H9 (cell line): ENCODE measurements around the gene VWA1. TPM values are rescaled to one million over a fixed set of nuclear protein-coding genes. Genes with fewer than 3 reads are reported as not detected.

Source experiments
- DNase-seq: peaks from one replicate; pipeline ENCODE4 v3.0.0-alpha.2; 2017
- H2AFZ ChIP-seq: one replicate; pipeline ENCODE4 v1.6.1; 2013; ENCODE audit warnings: mild to moderate bottlenecking, low read length, control low read depth, moderate library complexity
- H2AK5ac ChIP-seq: 2 replicates; pipeline ENCODE4 v1.6.1; 2013; ENCODE audit warnings: low read length, control low read depth, mixed read lengths; ENCODE audit not compliant: insufficient read length
- H2BK120ac ChIP-seq: one replicate; pipeline ENCODE4 v1.6.1; 2013; ENCODE audit warnings: low read depth, mild to moderate bottlenecking, low read length, control low read depth, inconsistent platforms; ENCODE audit not compliant: poor library complexity, severe bottlenecking
- H2BK12ac ChIP-seq: 2 replicates; pipeline ENCODE4 v1.6.1; 2013; ENCODE audit warnings: low read length, control low read depth, mixed read lengths, low read depth; ENCODE audit not compliant: insufficient read length
- H2BK15ac ChIP-seq: 2 replicates; pipeline ENCODE4 v1.6.1; 2013; ENCODE audit warnings: low read depth, low read length, control low read depth
- H2BK20ac ChIP-seq: one replicate; pipeline ENCODE4 v1.6.1; 2013; ENCODE audit warnings: low read depth, mild to moderate bottlenecking, low read length, control low read depth, inconsistent platforms; ENCODE audit not compliant: poor library complexity, severe bottlenecking
- H2BK5ac ChIP-seq: 2 replicates; pipeline ENCODE4 v1.6.1; 2013; ENCODE audit warnings: low read length, control low read depth, mixed read lengths; ENCODE audit not compliant: insufficient read length
- H3K14ac ChIP-seq: 2 replicates; pipeline ENCODE4 v1.6.1; 2013; ENCODE audit warnings: low read length, control low read depth; ENCODE audit not compliant: insufficient read depth
- H3K18ac ChIP-seq: 2 replicates; pipeline ENCODE4 v1.6.1; 2013; ENCODE audit warnings: low read depth, mild to moderate bottlenecking, mixed read lengths, low read length, control low read depth; ENCODE audit not compliant: insufficient read length
- H3K23ac ChIP-seq: 2 replicates; pipeline ENCODE4 v1.6.1; 2013; ENCODE audit warnings: low read length, control low read depth, mixed read lengths, low read depth; ENCODE audit not compliant: insufficient read length
- H3K23me2 ChIP-seq: 2 replicates; pipeline ENCODE4 v1.6.1; 2013; ENCODE audit warnings: low read depth, mild to moderate bottlenecking, mixed read lengths, low read length, control low read depth; ENCODE audit not compliant: insufficient read length, poor library complexity, severe bottlenecking
- H3K27ac ChIP-seq: 2 replicates; pipeline ENCODE4 v1.5.1; 2013; ENCODE audit warnings: low read length, control low read depth, mixed read lengths, low read depth; ENCODE audit not compliant: insufficient read length
- H3K27me3 ChIP-seq: 2 replicates; pipeline ENCODE4 v1.6.1; 2013; ENCODE audit warnings: low read length, control low read depth, inconsistent platforms; ENCODE audit not compliant: insufficient read depth
- H3K4ac ChIP-seq: 2 replicates; pipeline ENCODE4 v1.6.1; 2013; ENCODE audit warnings: low read depth, mild to moderate bottlenecking, control low read depth, inconsistent platforms, low read length, moderate library complexity
- H3K4me1 ChIP-seq: 2 replicates; pipeline ENCODE4 v1.6.1; 2013; ENCODE audit warnings: low read length, control low read depth, inconsistent platforms; ENCODE audit not compliant: insufficient read depth
- H3K4me2 ChIP-seq: 2 replicates; pipeline ENCODE4 v1.6.1; 2013; ENCODE audit warnings: low read length, control low read depth, mixed read lengths; ENCODE audit not compliant: insufficient read length, insufficient read depth
- H3K56ac ChIP-seq: 2 replicates; pipeline ENCODE4 v1.6.1; 2013; ENCODE audit warnings: low read depth, mild to moderate bottlenecking, mixed read lengths, low read length, control low read depth; ENCODE audit not compliant: insufficient read length
- H3K79me1 ChIP-seq: 2 replicates; pipeline ENCODE4 v1.6.1; 2013; ENCODE audit warnings: low read depth, mild to moderate bottlenecking, moderate library complexity, low read length, control low read depth, inconsistent platforms; ENCODE audit not compliant: insufficient read depth, poor library complexity, severe bottlenecking
- H3K79me2 ChIP-seq: 2 replicates; pipeline ENCODE4 v1.6.1; 2013; ENCODE audit warnings: low read length, control low read depth, inconsistent platforms; ENCODE audit not compliant: insufficient read depth
- H3K9ac ChIP-seq: 2 replicates; pipeline ENCODE4 v1.6.1; 2013; ENCODE audit warnings: low read length, control low read depth, mixed read lengths; ENCODE audit not compliant: insufficient read length; ENCODE audit errors: extremely low read depth
- H3K9me3 ChIP-seq: one replicate; pipeline ENCODE4 v1.6.1; 2013; ENCODE audit warnings: low read depth, low read length, inconsistent platforms; ENCODE audit not compliant: control insufficient read depth
- H3T11ph ChIP-seq: one replicate; pipeline ENCODE4 v1.6.1; 2013; ENCODE audit warnings: mild to moderate bottlenecking, low read length, control low read depth, inconsistent platforms
- H4K20me1 ChIP-seq: one replicate; pipeline ENCODE4 v1.6.1; 2013; ENCODE audit not compliant: control insufficient read depth, insufficient read length, insufficient read depth
- H4K5ac ChIP-seq: 2 replicates; pipeline ENCODE4 v1.6.1; 2013; ENCODE audit warnings: low read depth, mild to moderate bottlenecking, mixed read lengths, low read length, control low read depth; ENCODE audit not compliant: insufficient read length
- H4K8ac ChIP-seq: replicated peaks from 2 replicates; pipeline ENCODE4 v1.6.1; 2013; ENCODE audit warnings: low read length, control low read depth, mixed read lengths, low read depth; ENCODE audit not compliant: insufficient read length
- H4K91ac ChIP-seq: 2 replicates; pipeline ENCODE4 v1.6.1; 2013; ENCODE audit warnings: low read depth, mild to moderate bottlenecking, moderate library complexity, mixed read lengths, low read length, control low read depth; ENCODE audit not compliant: insufficient read length
- H3K27ac Mint-ChIP-seq, 3 experiments: 2 replicates in 2 of 3; 3 replicates in 1 of 3; pipeline ENCODE4 v1.8.0; 2020 to 2021; ENCODE audit warnings: mixed read lengths in 3 of 3, mild to moderate bottlenecking in 1 of 3, moderate library complexity in 1 of 3
- H3K27me3 Mint-ChIP-seq: 2 replicates; pipeline ENCODE4 v1.8.0; 2021; ENCODE audit warnings: low read depth, mild to moderate bottlenecking, moderate library complexity, mixed read lengths
- H3K36me3 Mint-ChIP-seq, 3 experiments: 2 replicates in 2 of 3; 3 replicates in 1 of 3; pipeline ENCODE4 v1.8.0; 2020 to 2021; ENCODE audit warnings: low read depth in 3 of 3, mixed read lengths in 3 of 3; ENCODE audit not compliant: insufficient read depth in 1 of 3
- H3K4me1 Mint-ChIP-seq, 2 experiments: 2 replicates each; pipeline ENCODE4 v1.8.0; 2020; ENCODE audit warnings: mixed read lengths in 2 of 2
- H3K4me3 Mint-ChIP-seq, 2 experiments: 2 replicates in 1 of 2; 3 replicates in 1 of 2; pipeline ENCODE4 v1.8.0; 2020 to 2021; ENCODE audit warnings: mild to moderate bottlenecking in 2 of 2, mixed read lengths in 2 of 2, moderate library complexity in 1 of 2
- H3K9me3 Mint-ChIP-seq, 2 experiments: 2 replicates in 1 of 2; 3 replicates in 1 of 2; pipeline ENCODE4 v1.8.0; 2020; ENCODE audit warnings: mild to moderate bottlenecking in 2 of 2, mixed read lengths in 2 of 2, moderate library complexity in 1 of 2
- CTCF ChIP-seq: fragments of 200-600 bp; sonication (generic); conservative IDR thresholded peaks from 3 replicates; pipeline ENCODE4 v1.8.0; 2021; ENCODE audit warnings: antibody characterized with exemption, mild to moderate bottlenecking
- WGBS: extraction: QIAGEN DNeasy Blood & Tissue Kit; methylation state at CpG from one replicate; pipeline ENCODE4 v1.1.7; 2013; ENCODE audit warnings: missing lambda C conversion rate, low lambda C conversion rate, mixed read lengths; ENCODE audit not compliant: insufficient read length; ENCODE audit errors: extremely low coverage; 5-methylcytosine and 5-hydroxymethylcytosine counted together
- total RNA-seq: library from RNA; stranded (reverse); gene quantifications from 2 replicates; pipeline ENCODE4 v1.2.1, GENCODE V29; 2021

Gene VWA1
- total RNA-seq, 1 experiment from 2014 or later, result 57.1 TPM

GRCh38 chr1:1491601-1492000 is 56.1 kb downstream of the VWA1 start:
- no peak overlapping the region for H3K14ac ChIP-seq
- H4K8ac ChIP-seq, result no peak overlapping the region
- H3T11ph ChIP-seq, result no peak overlapping the region
- H3K4me3 Mint-ChIP-seq, result no peak overlapping the region
- H3K56ac ChIP-seq, result no peak overlapping the region
- no peak overlapping the region for H3K27ac Mint-ChIP-seq
- peaks cover 46 to 73% (median 62%) of the 10 kb centered on the region in 3 experiments for H3K36me3 Mint-ChIP-seq
- no peak overlapping the region for H2BK120ac ChIP-seq
- peaks cover 2 to 6% of the 10 kb centered on the region in 2 experiments; a peak in 3 of 5 replicates for H3K9me3 Mint-ChIP-seq
- no peak overlapping the region for H2BK15ac ChIP-seq
- no peak for TF ChIP-seq CTCF
- H3K27me3 ChIP-seq, result no peaks in the 10 kb centered on the region
- no peaks in the 10 kb centered on the region for H3K23me2 ChIP-seq
- no peaks in the 10 kb centered on the region for H3K27me3 Mint-ChIP-seq
- no peak overlapping the region for H2BK12ac ChIP-seq
- no peak overlapping the region for H2BK20ac ChIP-seq
- no peaks in the 10 kb centered on the region for H4K20me1 ChIP-seq
- H3K9me3 ChIP-seq, result no peaks in the 10 kb centered on the region
- H3K27ac ChIP-seq, result no peak overlapping the region
- no peak overlapping the region for H2AK5ac ChIP-seq
- H3K79me2 ChIP-seq, result no peaks in the 10 kb centered on the region
- no peak overlapping the region for H3K4ac ChIP-seq
- no peak overlapping the region for H2AFZ ChIP-seq
- H3K4me1 Mint-ChIP-seq, result no peaks in the 10 kb centered on the region
- no peak overlapping the region for H2BK5ac ChIP-seq
- H3K23ac ChIP-seq, result no peak overlapping the region
- H3K9ac ChIP-seq, result no peak overlapping the region
- H3K4me1 ChIP-seq, result no peaks in the 10 kb centered on the region
- no CpG with 5 or more reads among the region's 10 CpGs for WGBS
- H4K5ac ChIP-seq, result no peak overlapping the region
- no peak overlapping the region for H3K18ac ChIP-seq
- no peak for DNase-seq
- no peaks in the 10 kb centered on the region for H3K79me1 ChIP-seq
- no peak overlapping the region for H4K91ac ChIP-seq
- no peak overlapping the region for H3K4me2 ChIP-seq

Other genes starting within 250 kb of the VWA1 start
- gene TNFRSF18, start 229.1 kb upstream of the VWA1 start, total RNA-seq, result 1.9 and 2.0 TPM in 2 replicates
- 0.24 and 0.33 TPM in 2 replicates for gene TNFRSF4, start 221.5 kb upstream of the VWA1 start, total RNA-seq
- 82.0 and 84.7 TPM in 2 replicates for gene SDF4, start 203.7 kb upstream of the VWA1 start, total RNA-seq
- 27.0 and 27.1 TPM in 2 replicates for gene B3GALT6, start 203.5 kb upstream of the VWA1 start, total RNA-seq
- 4.4 and 4.7 TPM in 2 replicates for gene C1QTNF12, start 189.0 kb upstream of the VWA1 start, total RNA-seq
- 83.4 and 84.0 TPM in 2 replicates for gene UBE2J2, start 161.8 kb upstream of the VWA1 start, total RNA-seq
- 4.0 and 5.8 TPM in 2 replicates for gene SCNN1D, start 155.3 kb upstream of the VWA1 start, total RNA-seq
- 39.5 and 41.4 TPM in 2 replicates for gene ACAP3, start 127.8 kb upstream of the VWA1 start, total RNA-seq
- 38.0 and 40.9 TPM in 2 replicates for gene PUSL1, start 127.1 kb upstream of the VWA1 start, total RNA-seq
- gene INTS11, start 111.0 kb upstream of the VWA1 start, total RNA-seq, result 138 and 139 TPM in 2 replicates
- gene CPTP, start 110.9 kb upstream of the VWA1 start, total RNA-seq, result 14.0 and 15.0 TPM in 2 replicates
- 0.28 and 0.35 TPM in 2 replicates for gene TAS1R3, start 104.4 kb upstream of the VWA1 start, total RNA-seq
- 66.5 and 71.0 TPM in 2 replicates for gene DVL1, start 86.3 kb upstream of the VWA1 start, total RNA-seq
- 8.1 and 9.6 TPM in 2 replicates for gene MXRA8, start 77.1 kb upstream of the VWA1 start, total RNA-seq
- gene AURKAIP1, start 60.5 kb upstream of the VWA1 start, total RNA-seq, result 196 and 209 TPM in 2 replicates
- 160 and 173 TPM in 2 replicates for gene CCNL2, start 36.4 kb upstream of the VWA1 start, total RNA-seq
- 156 and 162 TPM in 2 replicates for gene MRPL20, start 28.4 kb upstream of the VWA1 start, total RNA-seq
- gene ANKRD65, start 14.4 kb upstream of the VWA1 start, total RNA-seq, result 3.1 and 3.2 TPM in 2 replicates
- gene ATAD3C, start 14.0 kb downstream of the VWA1 start, total RNA-seq, result 7.5 and 7.7 TPM in 2 replicates
- 76.8 and 78.6 TPM in 2 replicates for gene ATAD3B, start 36.1 kb downstream of the VWA1 start, total RNA-seq
- gene ATAD3A, start 76.5 kb downstream of the VWA1 start, total RNA-seq, result 55.8 and 59.4 TPM in 2 replicates
- gene TMEM240, start 104.9 kb downstream of the VWA1 start, total RNA-seq, result 7.7 and 8.7 TPM in 2 replicates
- 179 and 186 TPM in 2 replicates for gene SSU72, start 139.2 kb downstream of the VWA1 start, total RNA-seq
- 15.2 TPM in 2 replicates for gene FNDC10, start 164.4 kb downstream of the VWA1 start, total RNA-seq
- gene MIB2, start 179.8 kb downstream of the VWA1 start, total RNA-seq, result 77.8 and 78.9 TPM in 2 replicates
- gene MMP23B, start 196.5 kb downstream of the VWA1 start, total RNA-seq, result 12.5 and 13.7 TPM in 2 replicates
- 30.1 and 33.3 TPM in 2 replicates for gene CDK11B, start 223.3 kb downstream of the VWA1 start, total RNA-seq